ENCODE measurements around the gene KIRREL2. TPM values are rescaled to one million over a fixed set of nuclear protein-coding genes. Genes with fewer than 3 reads are reported as not detected.
A peak's percentile ranks its signal among the peaks of the same experiment; 100 is the strongest.
"Not testable (repeated sequence)": the region's sequence is repeated elsewhere in the genome, so short reads cannot be mapped to it uniquely, and the experiment has no call there.

The KIRREL2 gene
- polyA plus RNA-seq, 3 donors = 9.5 to 12.0 (median 9.6) TPM

GRCh38 chr19:35860818-35861639, 4.3 kb downstream of the KIRREL2 start:
- no peak for DNase-seq (ENCODE audit: extremely low read depth in 1 of 11, low read depth in 9 of 11, low spot score in 4 of 11)

- no peak for DNase-seq (ENCODE audit: extremely low read depth in 1 of 11, low read depth in 9 of 11, low spot score in 4 of 11)
These were observed 5.0 kb downstream of the KIRREL2 start for GRCh38 chr19:35861640-35862160.

- DNase-seq (ENCODE audit: extremely low read depth in 1 of 11, low read depth in 9 of 11, low spot score in 4 of 11) = no peak
These were observed 5.8 kb downstream of the KIRREL2 start for GRCh38 chr19:35862528-35862927.

GRCh38 chr19:35863018-35863417, 6.3 kb downstream of the KIRREL2 start:
- DNase-seq (ENCODE audit: extremely low read depth in 1 of 11, low read depth in 9 of 11, low spot score in 4 of 11) = no peak

- DNase-seq (ENCODE audit: extremely low read depth in 1 of 11, low read depth in 9 of 11, low spot score in 4 of 11) = no peak
These were observed 11.6 kb downstream of the KIRREL2 start, which contains the start of gene APLP1 for GRCh38 chr19:35868172-35868822. TSS of gene APLP1 (plus strand) at chr19:35868574. CDS start at chr19:35868637, 63 bp downstream.

- DNase-seq (ENCODE audit: extremely low read depth in 1 of 11, low read depth in 9 of 11, low spot score in 4 of 11) = no peak
These were observed 12.2 kb downstream of the KIRREL2 start for GRCh38 chr19:35868823-35869326.

GRCh38 chr19:35869327-35870123, 12.8 kb downstream of the KIRREL2 start:
- DNase-seq (ENCODE audit: extremely low read depth in 1 of 11, low read depth in 9 of 11, low spot score in 4 of 11) = peak in 1 of 11 donors; percentile 52

- DNase-seq (ENCODE audit: extremely low read depth in 1 of 11, low read depth in 9 of 11, low spot score in 4 of 11) = not testable (repeated sequence)
These were observed 13.5 kb downstream of the KIRREL2 start for GRCh38 chr19:35870124-35870736.

GRCh38 chr19:35870798-35871197, 14.1 kb downstream of the KIRREL2 start:
- no peak for DNase-seq (ENCODE audit: extremely low read depth in 1 of 11, low read depth in 9 of 11, low spot score in 4 of 11)

GRCh38 chr19:35871611-35872010, 14.9 kb downstream of the KIRREL2 start:
- DNase-seq (ENCODE audit: extremely low read depth in 1 of 11, low read depth in 9 of 11, low spot score in 4 of 11) = no peak

GRCh38 chr19:35872180-35872579, 15.5 kb downstream of the KIRREL2 start:
- no peak for DNase-seq (ENCODE audit: extremely low read depth in 1 of 11, low read depth in 9 of 11, low spot score in 4 of 11)

GRCh38 chr19:35874392-35874930, 17.8 kb downstream of the KIRREL2 start:
- DNase-seq (ENCODE audit: extremely low read depth in 1 of 11, low read depth in 9 of 11, low spot score in 4 of 11) = no peak

GRCh38 chr19:35879068-35879467, 22.4 kb downstream of the KIRREL2 start:
- DNase-seq (ENCODE audit: extremely low read depth in 1 of 11, low read depth in 9 of 11, low spot score in 4 of 11) = no peak

GRCh38 chr19:35879770-35880317, 23.1 kb downstream of the KIRREL2 start:
- DNase-seq (ENCODE audit: extremely low read depth in 1 of 11, low read depth in 9 of 11, low spot score in 4 of 11) = peak in 7 of 11 donors; percentile 80 to 86 (median 85)

GRCh38 chr19:35882114-35882832, 25.6 kb downstream of the KIRREL2 start:
- peak in 4 of 11 donors; percentile 55 to 81 (median 72) for DNase-seq (ENCODE audit: extremely low read depth in 1 of 11, low read depth in 9 of 11, low spot score in 4 of 11)

GRCh38 chr19:35883882-35884281, 27.2 kb downstream of the KIRREL2 start:
- DNase-seq (ENCODE audit: extremely low read depth in 1 of 11, low read depth in 9 of 11, low spot score in 4 of 11) = no peak

- no peak for DNase-seq (ENCODE audit: extremely low read depth in 1 of 11, low read depth in 9 of 11, low spot score in 4 of 11)
These were observed 28.6 kb downstream of the KIRREL2 start for GRCh38 chr19:35885225-35885738.
